Caco-2 (cell line): Measurements from ENCODE around the gene LRRC38. TPM values are rescaled to one million over a fixed set of nuclear protein-coding genes. Genes with fewer than 3 reads are reported as not detected.

Source experiments
- BruUV-seq: library from RNA; stranded (reverse); fragments of 400-500 nt; replicated peaks from 2 replicates; lab custom pipeline; 2021; lab: Mats Ljungman, UMichigan
- CTCF ChIA-PET: fragments of 300-600 bp; sonication (Branson Sonifier 250); formaldehyde crosslinking; loops from one replicate; lab custom pipeline; 2022; ENCODE audit warnings: antibody characterized with exemption; lab: Charles Lee
- POLR2A ChIA-PET: fragments of 300-600 bp; sonication (Branson Sonifier 250); formaldehyde crosslinking; loops from one replicate; lab custom pipeline; 2022; ENCODE audit warnings: antibody characterized with exemption; lab: Charles Lee
- DNase-seq, 2 experiments: peaks; one replicate each; pipeline versions ENCODE4 v3.0.0 to v3.0.0-alpha.2; 2020 to 2022
- H3K27me3 ChIP-seq: replicated peaks from 2 replicates; pipeline ENCODE4 v1.6.0; 2011; ENCODE audit warnings: low read length; ENCODE audit not compliant: control insufficient read depth, insufficient read depth
- H3K36me3 ChIP-seq: 2 replicates; pipeline ENCODE4 v1.5.1; 2011; ENCODE audit warnings: low read length; ENCODE audit not compliant: control insufficient read depth, insufficient read depth
- H3K4me1 ChIP-seq: fragments of 250-450 bp; sonication (Bioruptor Pico); 2 replicates; pipeline ENCODE4 v1.5.1; 2020; ENCODE audit warnings: mild to moderate bottlenecking
- H3K4me3 ChIP-seq: 2 replicates; pipeline ENCODE4 v1.5.1; 2011; ENCODE audit warnings: low read depth, mild to moderate bottlenecking, control low read depth, low read length
- H3K9me3 ChIP-seq: fragments of 250-450 bp; sonication (Bioruptor Pico); 2 replicates; pipeline ENCODE4 v1.5.1; 2020; ENCODE audit warnings: mild to moderate bottlenecking, moderate library complexity
- H3K27ac Mint-ChIP-seq: one replicate; pipeline ENCODE4 v1.8.0; 2022; ENCODE audit warnings: mixed read lengths; ENCODE audit not compliant: unreplicated experiment
- H3K27me3 Mint-ChIP-seq: one replicate; pipeline ENCODE4 v1.8.0; 2022; ENCODE audit warnings: mixed read lengths; ENCODE audit not compliant: insufficient read depth, unreplicated experiment
- H3K36me3 Mint-ChIP-seq: one replicate; pipeline ENCODE4 v1.8.0; 2022; ENCODE audit warnings: mild to moderate bottlenecking, mixed read lengths; ENCODE audit not compliant: insufficient read depth, unreplicated experiment
- H3K4me1 Mint-ChIP-seq: one replicate; pipeline ENCODE4 v1.8.0; 2022; ENCODE audit warnings: low read depth, mixed read lengths; ENCODE audit not compliant: unreplicated experiment
- H3K4me3 Mint-ChIP-seq: one replicate; pipeline ENCODE4 v1.8.0; 2022; ENCODE audit warnings: mild to moderate bottlenecking, moderate library complexity, mixed read lengths; ENCODE audit not compliant: unreplicated experiment
- H3K9me3 Mint-ChIP-seq: one replicate; pipeline ENCODE4 v1.8.0; 2022; ENCODE audit warnings: mixed read lengths; ENCODE audit not compliant: unreplicated experiment
- CTCF ChIP-seq, 2 experiments: fragments of 200-600 bp in 1 of 2; IDR thresholded peaks; 1 replicate in 1 of 2; 2 replicates in 1 of 2; pipeline versions ENCODE4 v1.5.1 to v1.8.0; 2011 to 2022; ENCODE audit warnings: antibody characterized with exemption in 1 of 2, control low read depth in 1 of 2, inconsistent platforms in 1 of 2, low read depth in 1 of 2, low read length in 1 of 2, mild to moderate bottlenecking in 1 of 2, moderate library complexity in 1 of 2; ENCODE audit not compliant: insufficient read depth in 1 of 2, severe bottlenecking in 1 of 2, unreplicated experiment in 1 of 2
- intact Hi-C: fragments of 100-400 bp; cut with micrococcal nuclease; formaldehyde crosslinking; loops from one replicate; pipeline ENCODE4 v1.10.0; 2022; ENCODE audit not compliant: unreplicated experiment
- total RNA-seq: library from RNA; stranded (reverse); gene quantifications from 2 replicates; pipeline ENCODE4 v1.2.3, GENCODE V29; 2022

Gene LRRC38
- total RNA-seq, 1 experiment from 2014 or later, result not detected

GRCh38 chr1:13556224-13556764, 42.5 kb upstream of the LRRC38 start:
- H3K4me1 ChIP-seq, result no peaks in the 10 kb centered on the region
- intact Hi-C loops, result no loop called here
- ChIA-PET CTCF (no interaction called here), POLR2A (no interaction called here)
- Mint-ChIP-seq H3K4me1 (no peaks in the 10 kb centered on the region), H3K36me3 (no peaks in the 10 kb centered on the region), H3K4me3 (no peak overlapping the region), H3K27me3 (peaks cover 1% of the 10 kb centered on the region), H3K27ac (no peak overlapping the region), H3K9me3 (no peaks in the 10 kb centered on the region)
- TF ChIP-seq CTCF (IDR thresholded peaks at IDR 0.05; ENCODE audit: insufficient read depth in 1 of 2, low read depth in 1 of 2, low read length in 1 of 2, severe bottlenecking in 1 of 2, unreplicated experiment in 1 of 2), result no peak
- no peaks in the 10 kb centered on the region for H3K36me3 ChIP-seq
- no peaks in the 10 kb centered on the region for H3K27me3 ChIP-seq
- H3K4me3 ChIP-seq, result no peak overlapping the region
- BruUV-seq, result no TSS peak
- no peak for DNase-seq
- no peaks in the 10 kb centered on the region for H3K9me3 ChIP-seq

GRCh38 chr1:13554798-13555197, 41.0 kb upstream of the LRRC38 start:
- no peaks in the 10 kb centered on the region for H3K9me3 Mint-ChIP-seq
- no peak for TF ChIP-seq CTCF (IDR thresholded peaks at IDR 0.05; ENCODE audit: insufficient read depth in 1 of 2, low read depth in 1 of 2, low read length in 1 of 2, severe bottlenecking in 1 of 2, unreplicated experiment in 1 of 2)
- no peak for DNase-seq

GRCh38 chr1:13550663-13551062, 36.9 kb upstream of the LRRC38 start:
- no peaks in the 10 kb centered on the region for H3K36me3 Mint-ChIP-seq
- TF ChIP-seq CTCF (IDR thresholded peaks at IDR 0.05; ENCODE audit: insufficient read depth in 1 of 2, low read depth in 1 of 2, low read length in 1 of 2, severe bottlenecking in 1 of 2, unreplicated experiment in 1 of 2), result no peak
- ChIA-PET POLR2A (no interaction called here), CTCF (no interaction called here)
- Histone ChIP-seq H3K36me3 (no peaks in the 10 kb centered on the region), H3K9me3 (no peaks in the 10 kb centered on the region), H3K4me1 (no peaks in the 10 kb centered on the region), H3K4me3 (no peak overlapping the region), H3K27me3 (no peaks in the 10 kb centered on the region)
- H3K27ac Mint-ChIP-seq, result no peak overlapping the region
- no peaks in the 10 kb centered on the region for H3K4me1 Mint-ChIP-seq
- BruUV-seq, result no TSS peak
- intact Hi-C loops, result no loop called here
- peaks cover 3% of the 10 kb centered on the region for H3K27me3 Mint-ChIP-seq
- no peak overlapping the region for H3K4me3 Mint-ChIP-seq
- DNase-seq, result no peak
- no peaks in the 10 kb centered on the region for H3K9me3 Mint-ChIP-seq

More at GRCh38 chr1:13554798-13555197, 41.0 kb upstream of the LRRC38 start:
- ChIA-PET CTCF (no interaction called here), POLR2A (no interaction called here)
- no TSS peak for BruUV-seq
- no peaks in the 10 kb centered on the region for H3K4me1 Mint-ChIP-seq
- Histone ChIP-seq H3K27me3 (no peaks in the 10 kb centered on the region), H3K4me3 (no peak overlapping the region), H3K36me3 (no peaks in the 10 kb centered on the region), H3K9me3 (no peaks in the 10 kb centered on the region), H3K4me1 (no peaks in the 10 kb centered on the region)
- intact Hi-C loops, result no loop called here
- H3K36me3 Mint-ChIP-seq, result no peaks in the 10 kb centered on the region
- no peak overlapping the region for H3K27ac Mint-ChIP-seq
- peaks cover 3% of the 10 kb centered on the region for H3K27me3 Mint-ChIP-seq
- H3K4me3 Mint-ChIP-seq, result no peak overlapping the region
